ENCODE data around the gene MICU2.

The MICU2 gene

GRCh38 chr13:21548577-21548976 is 55.4 kb downstream of the MICU2 start:
- no peak for DNase-seq (ENCODE audit: low read depth)
- TF ChIP-seq CTCF (IDR thresholded peaks at IDR 0.05; ENCODE audit: control insufficient read depth, extremely low read depth, insufficient read depth): no peak

GRCh38 chr13:21546372-21546771 is 57.6 kb downstream of the MICU2 start:
- no peak for DNase-seq (ENCODE audit: low read depth)
- no peak overlapping the region for H3K4me3 ChIP-seq (ENCODE audit: low read depth, low read length)
- TF ChIP-seq CTCF (IDR thresholded peaks at IDR 0.05; ENCODE audit: control insufficient read depth, extremely low read depth, insufficient read depth): no peak

More at GRCh38 chr13:21548577-21548976, 55.4 kb downstream of the MICU2 start:
- H3K4me3 ChIP-seq (ENCODE audit: low read depth, low read length): no peak overlapping the region

GRCh38 chr13:21544515-21544914 is 59.5 kb downstream of the MICU2 start:
- no peak for TF ChIP-seq CTCF (IDR thresholded peaks at IDR 0.05; ENCODE audit: control insufficient read depth, extremely low read depth, insufficient read depth)

GRCh38 chr13:21542563-21542962 is 61.4 kb downstream of the MICU2 start:
- DNase-seq (ENCODE audit: low read depth): no peak
- H3K4me3 ChIP-seq (ENCODE audit: low read depth, low read length): no peak overlapping the region
- TF ChIP-seq CTCF (IDR thresholded peaks at IDR 0.05; ENCODE audit: control insufficient read depth, extremely low read depth, insufficient read depth): no peak

More at GRCh38 chr13:21544515-21544914, 59.5 kb downstream of the MICU2 start:
- no peak overlapping the region for H3K4me3 ChIP-seq (ENCODE audit: low read depth, low read length)
- no peak for DNase-seq (ENCODE audit: low read depth)

- no peak for TF ChIP-seq CTCF (IDR thresholded peaks at IDR 0.05; ENCODE audit: control insufficient read depth, extremely low read depth, insufficient read depth)
- DNase-seq (ENCODE audit: low read depth): no peak
Measured at GRCh38 chr13:21541980-21542379, 62.0 kb downstream of the MICU2 start.

GRCh38 chr13:21541271-21541670 is 62.7 kb downstream of the MICU2 start:
- no peak overlapping the region for H3K4me3 ChIP-seq (ENCODE audit: low read depth, low read length)
- TF ChIP-seq CTCF (IDR thresholded peaks at IDR 0.05; ENCODE audit: control insufficient read depth, extremely low read depth, insufficient read depth): no peak
- no peak for DNase-seq (ENCODE audit: low read depth)

More at GRCh38 chr13:21541980-21542379, 62.0 kb downstream of the MICU2 start:
- no peak overlapping the region for H3K4me3 ChIP-seq (ENCODE audit: low read depth, low read length)

GRCh38 chr13:21539687-21540086 is 64.3 kb downstream of the MICU2 start:
- no peak for DNase-seq (ENCODE audit: low read depth)
- TF ChIP-seq CTCF (IDR thresholded peaks at IDR 0.05; ENCODE audit: control insufficient read depth, extremely low read depth, insufficient read depth): no peak
- no peak overlapping the region for H3K4me3 ChIP-seq (ENCODE audit: low read depth, low read length)
